WTC11 (cell line): Measurements from ENCODE around the gene CLSTN2. TPM values are rescaled to one million over a fixed set of nuclear protein-coding genes. Genes with fewer than 3 reads are reported as not detected.

Experiments
- ATAC-seq: fragments of 200-7000 bp; cut with Tn5 transposase; 2 replicates; pipeline ENCODE4 v1.10.0; 2021; ENCODE audit warnings: mild to moderate bottlenecking, moderate library complexity
- CTCF ChIA-PET: fragments of 300-600 bp; sonication (Branson Sonifier 250); formaldehyde crosslinking; loops from one replicate; lab custom pipeline; 2021; ENCODE audit warnings: antibody characterized with exemption; lab: Charles Lee
- POLR2A ChIA-PET: fragments of 350-600 bp; sonication (Branson Sonifier 250); formaldehyde crosslinking; loops from one replicate; lab custom pipeline; 2021; ENCODE audit warnings: antibody characterized with exemption; lab: Charles Lee
- DNase-seq: peaks from one replicate; pipeline ENCODE4 v3.0.0; 2021; ENCODE audit warnings: low spot score
- H3K27ac Mint-ChIP-seq: 2 replicates; pipeline ENCODE4 v1.8.0; 2021; ENCODE audit warnings: mixed read lengths
- H3K27me3 Mint-ChIP-seq: 2 replicates; pipeline ENCODE4 v1.8.0; 2021; ENCODE audit warnings: low read depth, mild to moderate bottlenecking, moderate library complexity, mixed read lengths
- H3K36me3 Mint-ChIP-seq: 2 replicates; pipeline ENCODE4 v1.8.0; 2021; ENCODE audit warnings: mixed read lengths
- H3K4me1 Mint-ChIP-seq: 2 replicates; pipeline ENCODE4 v1.8.0; 2022; ENCODE audit warnings: mixed read lengths
- H3K4me3 Mint-ChIP-seq: 2 replicates; pipeline ENCODE4 v1.8.0; 2021; ENCODE audit warnings: mild to moderate bottlenecking, moderate library complexity, mixed read lengths
- H3K9me3 Mint-ChIP-seq: 2 replicates; pipeline ENCODE4 v1.8.0; 2021; ENCODE audit warnings: mixed read lengths
- ATF1 ChIP-seq: sonication (generic); formaldehyde crosslinking; IDR thresholded peaks from 2 replicates; pipeline ENCODE4 v1.8.1; 2023; ENCODE audit warnings: mild to moderate bottlenecking, moderate library complexity, missing genetic modification reagents
- CBFB ChIP-seq: sonication (generic); formaldehyde crosslinking; IDR thresholded peaks from 2 replicates; pipeline ENCODE4 v1.8.1; 2022; ENCODE audit warnings: mild to moderate bottlenecking, low read depth, missing genetic modification reagents
- FOXJ3 ChIP-seq: sonication (generic); formaldehyde crosslinking; IDR thresholded peaks from 2 replicates; pipeline ENCODE4 v1.9.0; 2021; ENCODE audit warnings: missing genetic modification reagents, mild to moderate bottlenecking, borderline replicate concordance
- GABPB1 ChIP-seq: sonication (generic); formaldehyde crosslinking; IDR thresholded peaks from 2 replicates; pipeline ENCODE4 v1.8.1; 2023; ENCODE audit warnings: mild to moderate bottlenecking, missing genetic modification reagents
- NR3C1 ChIP-seq: sonication (generic); formaldehyde crosslinking; conservative IDR thresholded peaks from 2 replicates; pipeline ENCODE4 v1.8.1; 2023; ENCODE audit warnings: low read depth, mild to moderate bottlenecking, missing genetic modification reagents
- SMAD3 ChIP-seq: sonication (generic); formaldehyde crosslinking; IDR thresholded peaks from 2 replicates; pipeline ENCODE4 v1.8.0; 2022; ENCODE audit warnings: missing genetic modification reagents, mild to moderate bottlenecking, borderline replicate concordance
- SMAD4 ChIP-seq: sonication (generic); formaldehyde crosslinking; IDR thresholded peaks from 2 replicates; pipeline ENCODE4 v1.8.0; 2022; ENCODE audit warnings: mild to moderate bottlenecking, missing genetic modification reagents
- SP1 ChIP-seq: sonication (generic); formaldehyde crosslinking; conservative IDR thresholded peaks from 2 replicates; pipeline ENCODE4 v1.8.1; 2022; ENCODE audit warnings: missing genetic modification reagents
- TEAD1 ChIP-seq: sonication (generic); formaldehyde crosslinking; IDR thresholded peaks from 2 replicates; pipeline ENCODE4 v1.8.0; 2022; ENCODE audit warnings: mild to moderate bottlenecking, missing genetic modification reagents
- ZNF219 ChIP-seq: sonication (generic); formaldehyde crosslinking; IDR thresholded peaks from 2 replicates; pipeline ENCODE4 v1.8.0; 2023; ENCODE audit warnings: missing genetic modification reagents, mild to moderate bottlenecking, borderline replicate concordance
- ZNF416 ChIP-seq: fragments of 250-450 bp; sonication (Bioruptor Pico); IDR thresholded peaks from 2 replicates; pipeline ENCODE4 v1.9.0; 2021; ENCODE audit warnings: mild to moderate bottlenecking, inconsistent platforms
- total RNA-seq: library from RNA; stranded (reverse); gene quantifications from 3 replicates; pipeline ENCODE4 v1.2.3, GENCODE V29; 2021
- TF ChIP-seq, protein P1 (sequence below): sonication (generic); formaldehyde crosslinking; IDR thresholded peaks from 2 replicates; pipeline ENCODE4 v1.8.0; 2022; ENCODE audit warnings: missing genetic modification reagents
- TF ChIP-seq, protein P2 (sequence below): sonication (generic); formaldehyde crosslinking; IDR thresholded peaks from 2 replicates; pipeline ENCODE4 v1.8.0; 2023; ENCODE audit warnings: missing genetic modification reagents
- TF ChIP-seq, protein P3 (sequence below): sonication (generic); formaldehyde crosslinking; IDR thresholded peaks from 2 replicates; pipeline ENCODE4 v1.8.1; 2023; ENCODE audit warnings: mild to moderate bottlenecking, missing genetic modification reagents
- TF ChIP-seq, protein P4 (sequence below): sonication (generic); formaldehyde crosslinking; conservative IDR thresholded peaks from 2 replicates; pipeline ENCODE4 v1.8.1; 2023; ENCODE audit warnings: mild to moderate bottlenecking, low read depth, missing genetic modification reagents, moderate library complexity
- TF ChIP-seq, protein P5 (sequence below): fragments of 250-450 bp; sonication (Bioruptor Pico); IDR thresholded peaks from 2 replicates; pipeline ENCODE4 v1.9.0; 2021; ENCODE audit warnings: mild to moderate bottlenecking

CLSTN2 gene
- total RNA-seq, 1 experiment from 2014 or later = 0.35 TPM

DNA sequence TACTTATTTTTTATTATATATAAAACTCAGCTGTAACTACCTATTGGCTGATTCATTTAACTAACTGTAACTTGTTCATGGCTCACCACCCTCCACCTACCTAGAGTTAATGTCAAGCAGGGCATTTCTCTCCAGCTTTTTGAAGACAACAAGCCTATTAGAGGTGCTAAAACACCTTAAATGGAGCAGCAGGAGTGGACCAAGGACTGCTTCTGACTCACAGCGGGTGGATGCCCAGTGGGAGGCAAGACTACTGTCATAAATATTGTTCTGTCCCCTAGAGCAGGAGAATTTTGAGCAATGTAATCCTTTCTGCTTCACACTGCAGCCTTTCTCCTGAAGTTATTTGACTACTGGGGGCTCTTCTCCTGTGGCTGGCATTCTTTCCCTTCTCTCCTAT, 146.9 kb downstream of the CLSTN2 start:
- peaks cover 12% of the 10 kb centered on the region for H3K9me3 Mint-ChIP-seq
- H3K36me3 Mint-ChIP-seq = no peaks in the 10 kb centered on the region
- POLR2A ChIA-PET = no interaction called here
- H3K4me3 Mint-ChIP-seq = no peak overlapping the region
- peaks cover 3% of the 10 kb centered on the region for H3K4me1 Mint-ChIP-seq
- no peak for TF ChIP-seq SMAD3 (CRISPR knock-in tag)
- no peak for TF ChIP-seq NR3C1
- TF ChIP-seq, protein P1, sequence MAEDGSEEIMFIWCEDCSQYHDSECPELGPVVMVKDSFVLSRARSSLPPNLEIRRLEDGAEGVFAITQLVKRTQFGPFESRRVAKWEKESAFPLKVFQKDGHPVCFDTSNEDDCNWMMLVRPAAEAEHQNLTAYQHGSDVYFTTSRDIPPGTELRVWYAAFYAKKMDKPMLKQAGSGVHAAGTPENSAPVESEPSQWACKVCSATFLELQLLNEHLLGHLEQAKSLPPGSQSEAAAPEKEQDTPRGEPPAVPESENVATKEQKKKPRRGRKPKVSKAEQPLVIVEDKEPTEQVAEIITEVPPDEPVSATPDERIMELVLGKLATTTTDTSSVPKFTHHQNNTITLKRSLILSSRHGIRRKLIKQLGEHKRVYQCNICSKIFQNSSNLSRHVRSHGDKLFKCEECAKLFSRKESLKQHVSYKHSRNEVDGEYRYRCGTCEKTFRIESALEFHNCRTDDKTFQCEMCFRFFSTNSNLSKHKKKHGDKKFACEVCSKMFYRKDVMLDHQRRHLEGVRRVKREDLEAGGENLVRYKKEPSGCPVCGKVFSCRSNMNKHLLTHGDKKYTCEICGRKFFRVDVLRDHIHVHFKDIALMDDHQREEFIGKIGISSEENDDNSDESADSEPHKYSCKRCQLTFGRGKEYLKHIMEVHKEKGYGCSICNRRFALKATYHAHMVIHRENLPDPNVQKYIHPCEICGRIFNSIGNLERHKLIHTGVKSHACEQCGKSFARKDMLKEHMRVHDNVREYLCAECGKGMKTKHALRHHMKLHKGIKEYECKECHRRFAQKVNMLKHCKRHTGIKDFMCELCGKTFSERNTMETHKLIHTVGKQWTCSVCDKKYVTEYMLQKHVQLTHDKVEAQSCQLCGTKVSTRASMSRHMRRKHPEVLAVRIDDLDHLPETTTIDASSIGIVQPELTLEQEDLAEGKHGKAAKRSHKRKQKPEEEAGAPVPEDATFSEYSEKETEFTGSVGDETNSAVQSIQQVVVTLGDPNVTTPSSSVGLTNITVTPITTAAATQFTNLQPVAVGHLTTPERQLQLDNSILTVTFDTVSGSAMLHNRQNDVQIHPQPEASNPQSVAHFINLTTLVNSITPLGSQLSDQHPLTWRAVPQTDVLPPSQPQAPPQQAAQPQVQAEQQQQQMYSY (CRISPR knock-in tag) = no peak
- TF ChIP-seq SP1 (CRISPR knock-in tag) = no peak
- TF ChIP-seq, all 79 proteins: peak for 0
- DNase-seq = no peak
- CTCF ChIA-PET = no interaction called here
- no peak for ATAC-seq
- Mint-ChIP-seq H3K27ac (no peak overlapping the region), H3K27me3 (no peaks in the 10 kb centered on the region; the same call in 1 of the 2 replicates)

DNA sequence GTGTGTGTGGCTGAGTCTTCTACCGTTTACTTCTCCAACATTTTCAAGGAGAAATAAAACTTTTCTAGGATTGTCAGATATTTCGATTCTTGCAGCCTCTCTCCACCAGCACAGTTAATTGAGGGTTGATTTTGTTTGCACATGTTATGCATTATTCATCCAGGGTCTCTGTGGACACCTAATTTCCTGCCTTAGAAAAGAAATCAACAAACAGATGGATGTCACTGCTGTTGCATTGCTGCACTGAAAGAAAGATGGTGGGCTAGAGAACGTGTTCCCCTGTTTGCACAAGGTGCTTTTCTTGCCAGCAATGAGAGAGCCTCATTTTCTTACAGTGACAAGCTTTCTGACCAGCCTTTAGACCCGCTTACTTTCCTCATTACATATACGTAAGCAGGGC, 150.0 kb downstream of the CLSTN2 start:
- H3K27ac Mint-ChIP-seq = no peak overlapping the region
- H3K9me3 Mint-ChIP-seq = peaks cover 38% of the 10 kb centered on the region
- H3K4me3 Mint-ChIP-seq = no peak overlapping the region
- no peak for DNase-seq
- ChIA-PET POLR2A (no interaction called here), CTCF (no interaction called here)
- no peaks in the 10 kb centered on the region for H3K4me1 Mint-ChIP-seq
- H3K27me3 Mint-ChIP-seq = no peaks in the 10 kb centered on the region; the same call in 1 of the 2 replicates
- H3K36me3 Mint-ChIP-seq = peaks cover 23% of the 10 kb centered on the region
- TF ChIP-seq ZNF416 (CRISPR knock-in tag) (no peak), GABPB1 (CRISPR knock-in tag) (no peak), CBFB (CRISPR knock-in tag) (no peak), TEAD1 (CRISPR knock-in tag) (no peak), ATF1 (CRISPR knock-in tag) (no peak), ZNF219 (CRISPR knock-in tag) (no peak), SMAD4 (CRISPR knock-in tag) (no peak), FOXJ3 (CRISPR knock-in tag) (no peak)
- TF ChIP-seq, protein P2, sequence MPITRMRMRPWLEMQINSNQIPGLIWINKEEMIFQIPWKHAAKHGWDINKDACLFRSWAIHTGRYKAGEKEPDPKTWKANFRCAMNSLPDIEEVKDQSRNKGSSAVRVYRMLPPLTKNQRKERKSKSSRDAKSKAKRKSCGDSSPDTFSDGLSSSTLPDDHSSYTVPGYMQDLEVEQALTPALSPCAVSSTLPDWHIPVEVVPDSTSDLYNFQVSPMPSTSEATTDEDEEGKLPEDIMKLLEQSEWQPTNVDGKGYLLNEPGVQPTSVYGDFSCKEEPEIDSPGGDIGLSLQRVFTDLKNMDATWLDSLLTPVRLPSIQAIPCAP = no peak
- TF ChIP-seq, protein P3, sequence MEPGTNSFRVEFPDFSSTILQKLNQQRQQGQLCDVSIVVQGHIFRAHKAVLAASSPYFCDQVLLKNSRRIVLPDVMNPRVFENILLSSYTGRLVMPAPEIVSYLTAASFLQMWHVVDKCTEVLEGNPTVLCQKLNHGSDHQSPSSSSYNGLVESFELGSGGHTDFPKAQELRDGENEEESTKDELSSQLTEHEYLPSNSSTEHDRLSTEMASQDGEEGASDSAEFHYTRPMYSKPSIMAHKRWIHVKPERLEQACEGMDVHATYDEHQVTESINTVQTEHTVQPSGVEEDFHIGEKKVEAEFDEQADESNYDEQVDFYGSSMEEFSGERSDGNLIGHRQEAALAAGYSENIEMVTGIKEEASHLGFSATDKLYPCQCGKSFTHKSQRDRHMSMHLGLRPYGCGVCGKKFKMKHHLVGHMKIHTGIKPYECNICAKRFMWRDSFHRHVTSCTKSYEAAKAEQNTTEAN = no peak
- TF ChIP-seq, protein P4, sequence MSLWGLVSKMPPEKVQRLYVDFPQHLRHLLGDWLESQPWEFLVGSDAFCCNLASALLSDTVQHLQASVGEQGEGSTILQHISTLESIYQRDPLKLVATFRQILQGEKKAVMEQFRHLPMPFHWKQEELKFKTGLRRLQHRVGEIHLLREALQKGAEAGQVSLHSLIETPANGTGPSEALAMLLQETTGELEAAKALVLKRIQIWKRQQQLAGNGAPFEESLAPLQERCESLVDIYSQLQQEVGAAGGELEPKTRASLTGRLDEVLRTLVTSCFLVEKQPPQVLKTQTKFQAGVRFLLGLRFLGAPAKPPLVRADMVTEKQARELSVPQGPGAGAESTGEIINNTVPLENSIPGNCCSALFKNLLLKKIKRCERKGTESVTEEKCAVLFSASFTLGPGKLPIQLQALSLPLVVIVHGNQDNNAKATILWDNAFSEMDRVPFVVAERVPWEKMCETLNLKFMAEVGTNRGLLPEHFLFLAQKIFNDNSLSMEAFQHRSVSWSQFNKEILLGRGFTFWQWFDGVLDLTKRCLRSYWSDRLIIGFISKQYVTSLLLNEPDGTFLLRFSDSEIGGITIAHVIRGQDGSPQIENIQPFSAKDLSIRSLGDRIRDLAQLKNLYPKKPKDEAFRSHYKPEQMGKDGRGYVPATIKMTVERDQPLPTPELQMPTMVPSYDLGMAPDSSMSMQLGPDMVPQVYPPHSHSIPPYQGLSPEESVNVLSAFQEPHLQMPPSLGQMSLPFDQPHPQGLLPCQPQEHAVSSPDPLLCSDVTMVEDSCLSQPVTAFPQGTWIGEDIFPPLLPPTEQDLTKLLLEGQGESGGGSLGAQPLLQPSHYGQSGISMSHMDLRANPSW (CRISPR knock-in tag) = no peak
- TF ChIP-seq, protein P5, sequence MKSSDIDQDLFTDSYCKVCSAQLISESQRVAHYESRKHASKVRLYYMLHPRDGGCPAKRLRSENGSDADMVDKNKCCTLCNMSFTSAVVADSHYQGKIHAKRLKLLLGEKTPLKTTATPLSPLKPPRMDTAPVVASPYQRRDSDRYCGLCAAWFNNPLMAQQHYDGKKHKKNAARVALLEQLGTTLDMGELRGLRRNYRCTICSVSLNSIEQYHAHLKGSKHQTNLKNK (CRISPR knock-in tag) = no peak
- TF ChIP-seq, all 79 proteins: peak for 0
- ATAC-seq = no peak
